Measurements from ENCODE around the gene RTKN2.

GRCh38 chr10:62237966-62238365 is 30.7 kb downstream of the RTKN2 start:
- TF ChIP-seq CTCF (IDR thresholded peaks at IDR 0.05; ENCODE audit: poor library complexity, severe bottlenecking) (no peak), EP300 (conservative IDR thresholded peaks at IDR 0.05; ENCODE audit: poor library complexity, severe bottlenecking) (no peak), EZH2 (IDR thresholded peaks at IDR 0.05; ENCODE audit: borderline replicate concordance, insufficient read depth, low read length, poor library complexity, severe bottlenecking) (no peak), POLR2AphosphoS5 (IDR thresholded peaks at IDR 0.05) (no peak)
- TF ChIP-seq, protein P1, sequence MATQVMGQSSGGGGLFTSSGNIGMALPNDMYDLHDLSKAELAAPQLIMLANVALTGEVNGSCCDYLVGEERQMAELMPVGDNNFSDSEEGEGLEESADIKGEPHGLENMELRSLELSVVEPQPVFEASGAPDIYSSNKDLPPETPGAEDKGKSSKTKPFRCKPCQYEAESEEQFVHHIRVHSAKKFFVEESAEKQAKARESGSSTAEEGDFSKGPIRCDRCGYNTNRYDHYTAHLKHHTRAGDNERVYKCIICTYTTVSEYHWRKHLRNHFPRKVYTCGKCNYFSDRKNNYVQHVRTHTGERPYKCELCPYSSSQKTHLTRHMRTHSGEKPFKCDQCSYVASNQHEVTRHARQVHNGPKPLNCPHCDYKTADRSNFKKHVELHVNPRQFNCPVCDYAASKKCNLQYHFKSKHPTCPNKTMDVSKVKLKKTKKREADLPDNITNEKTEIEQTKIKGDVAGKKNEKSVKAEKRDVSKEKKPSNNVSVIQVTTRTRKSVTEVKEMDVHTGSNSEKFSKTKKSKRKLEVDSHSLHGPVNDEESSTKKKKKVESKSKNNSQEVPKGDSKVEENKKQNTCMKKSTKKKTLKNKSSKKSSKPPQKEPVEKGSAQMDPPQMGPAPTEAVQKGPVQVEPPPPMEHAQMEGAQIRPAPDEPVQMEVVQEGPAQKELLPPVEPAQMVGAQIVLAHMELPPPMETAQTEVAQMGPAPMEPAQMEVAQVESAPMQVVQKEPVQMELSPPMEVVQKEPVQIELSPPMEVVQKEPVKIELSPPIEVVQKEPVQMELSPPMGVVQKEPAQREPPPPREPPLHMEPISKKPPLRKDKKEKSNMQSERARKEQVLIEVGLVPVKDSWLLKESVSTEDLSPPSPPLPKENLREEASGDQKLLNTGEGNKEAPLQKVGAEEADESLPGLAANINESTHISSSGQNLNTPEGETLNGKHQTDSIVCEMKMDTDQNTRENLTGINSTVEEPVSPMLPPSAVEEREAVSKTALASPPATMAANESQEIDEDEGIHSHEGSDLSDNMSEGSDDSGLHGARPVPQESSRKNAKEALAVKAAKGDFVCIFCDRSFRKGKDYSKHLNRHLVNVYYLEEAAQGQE (IDR thresholded peaks at IDR 0.05; ENCODE audit: borderline replicate concordance), result no peak

All from neural cell (in vitro differentiated cells).